GM23338 (cell line): ENCODE measurements around the gene GAS6.

Source experiments
- CREB1 ChIP-seq: fragments of 250-450 bp; sonication (Bioruptor Pico); IDR thresholded peaks from 2 replicates; pipeline ENCODE4 v1.5.0; 2020; ENCODE audit warnings: low read depth, mild to moderate bottlenecking, moderate library complexity
- ETS1 ChIP-seq: IDR thresholded peaks from 2 replicates; pipeline ENCODE4 v1.6.1; 2016; ENCODE audit warnings: antibody characterized with exemption
- EZH2 ChIP-seq: fragments of 200-600 bp; sonication (generic); IDR thresholded peaks from one replicate; pipeline ENCODE4 v1.8.0; 2017; ENCODE audit warnings: antibody characterized with exemption, mild to moderate bottlenecking, low read depth; ENCODE audit not compliant: unreplicated experiment
- EZH2phosphoT487 ChIP-seq: fragments of 200-600 bp; sonication (generic); IDR thresholded peaks from one replicate; pipeline ENCODE4 v1.8.1; 2018; ENCODE audit warnings: antibody characterized with exemption; ENCODE audit not compliant: unreplicated experiment
- JUNB ChIP-seq: IDR thresholded peaks from one replicate; pipeline ENCODE4 v1.6.1; 2016; ENCODE audit warnings: antibody characterized with exemption; ENCODE audit not compliant: unreplicated experiment
- NANOG ChIP-seq: IDR thresholded peaks from 2 replicates; pipeline ENCODE4 v1.6.1; 2016; ENCODE audit warnings: antibody characterized with exemption, borderline replicate concordance
- POLR2AphosphoS5 ChIP-seq: IDR thresholded peaks from 2 replicates; pipeline ENCODE4 v1.6.1; 2016; ENCODE audit warnings: antibody characterized with exemption, low read depth
- REST ChIP-seq: IDR thresholded peaks from one replicate; pipeline ENCODE4 v1.6.1; 2018; ENCODE audit warnings: antibody characterized with exemption; ENCODE audit not compliant: unreplicated experiment
- STAT1 ChIP-seq: IDR thresholded peaks from one replicate; pipeline ENCODE4 v1.6.1; 2016; ENCODE audit warnings: antibody characterized with exemption; ENCODE audit not compliant: unreplicated experiment
- ZNF114 ChIP-seq: fragments of 250-450 bp; sonication (Bioruptor Pico); IDR thresholded peaks from 2 replicates; pipeline ENCODE4 v1.5.0; 2020; ENCODE audit warnings: mild to moderate bottlenecking, moderate library complexity
- ZNF331 ChIP-seq: fragments of 250-450 bp; sonication (Bioruptor Pico); IDR thresholded peaks from 2 replicates; pipeline ENCODE4 v1.5.0; 2020; ENCODE audit warnings: low read depth, mild to moderate bottlenecking, moderate library complexity
- TF ChIP-seq, protein P1 (sequence below), 2 experiments: fragments of 200-600 bp in 1 of 2; sonication (generic) in 1 of 2; conservative IDR thresholded peaks; 2 replicates each; pipeline versions ENCODE4 v1.5.1 to v1.6.1; 2016 to 2017; ENCODE audit warnings: antibody characterized with exemption in 2 of 2, low read depth in 2 of 2, mild to moderate bottlenecking in 2 of 2, moderate library complexity in 1 of 2
- TF ChIP-seq, protein P2 (sequence below): fragments of 250-450 bp; sonication (Bioruptor Pico); IDR thresholded peaks from 2 replicates; pipeline ENCODE4 v1.5.0; 2020; ENCODE audit warnings: mild to moderate bottlenecking, moderate library complexity

DNA sequence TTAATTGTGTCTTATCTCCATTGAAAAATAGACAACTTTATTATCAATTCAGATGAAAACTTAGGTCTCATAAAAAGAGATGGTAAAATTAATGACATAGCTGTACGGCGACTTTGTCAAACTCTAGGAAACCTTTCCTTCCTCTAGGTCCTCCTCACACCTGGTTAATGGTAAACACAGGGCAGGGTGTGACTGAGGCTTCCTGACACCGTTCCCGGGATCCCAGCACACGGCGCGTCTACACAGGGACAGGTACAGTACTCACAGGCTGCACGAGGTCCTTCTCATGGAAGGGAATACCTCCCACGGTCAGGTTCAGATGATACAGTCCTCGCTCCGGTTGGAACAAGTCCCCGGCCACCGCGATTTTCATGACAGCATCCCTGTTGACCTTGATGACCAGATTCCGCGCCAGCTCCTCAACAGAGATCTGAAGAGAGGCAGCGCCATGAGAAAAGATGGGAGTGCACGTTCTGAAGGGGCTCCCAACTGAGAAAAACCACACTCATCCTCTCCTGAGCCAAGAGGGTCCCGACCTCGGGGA, 35.5 kb downstream of the GAS6 start:
- TF ChIP-seq, protein P1, sequence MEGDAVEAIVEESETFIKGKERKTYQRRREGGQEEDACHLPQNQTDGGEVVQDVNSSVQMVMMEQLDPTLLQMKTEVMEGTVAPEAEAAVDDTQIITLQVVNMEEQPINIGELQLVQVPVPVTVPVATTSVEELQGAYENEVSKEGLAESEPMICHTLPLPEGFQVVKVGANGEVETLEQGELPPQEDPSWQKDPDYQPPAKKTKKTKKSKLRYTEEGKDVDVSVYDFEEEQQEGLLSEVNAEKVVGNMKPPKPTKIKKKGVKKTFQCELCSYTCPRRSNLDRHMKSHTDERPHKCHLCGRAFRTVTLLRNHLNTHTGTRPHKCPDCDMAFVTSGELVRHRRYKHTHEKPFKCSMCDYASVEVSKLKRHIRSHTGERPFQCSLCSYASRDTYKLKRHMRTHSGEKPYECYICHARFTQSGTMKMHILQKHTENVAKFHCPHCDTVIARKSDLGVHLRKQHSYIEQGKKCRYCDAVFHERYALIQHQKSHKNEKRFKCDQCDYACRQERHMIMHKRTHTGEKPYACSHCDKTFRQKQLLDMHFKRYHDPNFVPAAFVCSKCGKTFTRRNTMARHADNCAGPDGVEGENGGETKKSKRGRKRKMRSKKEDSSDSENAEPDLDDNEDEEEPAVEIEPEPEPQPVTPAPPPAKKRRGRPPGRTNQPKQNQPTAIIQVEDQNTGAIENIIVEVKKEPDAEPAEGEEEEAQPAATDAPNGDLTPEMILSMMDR (conservative IDR thresholded peaks at IDR 0.05; ENCODE audit: low read depth in 2 of 2): no peak
- no peak for TF ChIP-seq POLR2AphosphoS5
- no peak for TF ChIP-seq EZH2
- no peak for TF ChIP-seq JUNB
- no peak for TF ChIP-seq STAT1
- no peak for TF ChIP-seq CREB1 (CRISPR knock-in tag)
- no peak for TF ChIP-seq ETS1
- TF ChIP-seq REST: no peak
- no peak for TF ChIP-seq EZH2phosphoT487
- no peak for TF ChIP-seq NANOG
- TF ChIP-seq ZNF331 (CRISPR knock-in tag): no peak
- TF ChIP-seq, protein P2, sequence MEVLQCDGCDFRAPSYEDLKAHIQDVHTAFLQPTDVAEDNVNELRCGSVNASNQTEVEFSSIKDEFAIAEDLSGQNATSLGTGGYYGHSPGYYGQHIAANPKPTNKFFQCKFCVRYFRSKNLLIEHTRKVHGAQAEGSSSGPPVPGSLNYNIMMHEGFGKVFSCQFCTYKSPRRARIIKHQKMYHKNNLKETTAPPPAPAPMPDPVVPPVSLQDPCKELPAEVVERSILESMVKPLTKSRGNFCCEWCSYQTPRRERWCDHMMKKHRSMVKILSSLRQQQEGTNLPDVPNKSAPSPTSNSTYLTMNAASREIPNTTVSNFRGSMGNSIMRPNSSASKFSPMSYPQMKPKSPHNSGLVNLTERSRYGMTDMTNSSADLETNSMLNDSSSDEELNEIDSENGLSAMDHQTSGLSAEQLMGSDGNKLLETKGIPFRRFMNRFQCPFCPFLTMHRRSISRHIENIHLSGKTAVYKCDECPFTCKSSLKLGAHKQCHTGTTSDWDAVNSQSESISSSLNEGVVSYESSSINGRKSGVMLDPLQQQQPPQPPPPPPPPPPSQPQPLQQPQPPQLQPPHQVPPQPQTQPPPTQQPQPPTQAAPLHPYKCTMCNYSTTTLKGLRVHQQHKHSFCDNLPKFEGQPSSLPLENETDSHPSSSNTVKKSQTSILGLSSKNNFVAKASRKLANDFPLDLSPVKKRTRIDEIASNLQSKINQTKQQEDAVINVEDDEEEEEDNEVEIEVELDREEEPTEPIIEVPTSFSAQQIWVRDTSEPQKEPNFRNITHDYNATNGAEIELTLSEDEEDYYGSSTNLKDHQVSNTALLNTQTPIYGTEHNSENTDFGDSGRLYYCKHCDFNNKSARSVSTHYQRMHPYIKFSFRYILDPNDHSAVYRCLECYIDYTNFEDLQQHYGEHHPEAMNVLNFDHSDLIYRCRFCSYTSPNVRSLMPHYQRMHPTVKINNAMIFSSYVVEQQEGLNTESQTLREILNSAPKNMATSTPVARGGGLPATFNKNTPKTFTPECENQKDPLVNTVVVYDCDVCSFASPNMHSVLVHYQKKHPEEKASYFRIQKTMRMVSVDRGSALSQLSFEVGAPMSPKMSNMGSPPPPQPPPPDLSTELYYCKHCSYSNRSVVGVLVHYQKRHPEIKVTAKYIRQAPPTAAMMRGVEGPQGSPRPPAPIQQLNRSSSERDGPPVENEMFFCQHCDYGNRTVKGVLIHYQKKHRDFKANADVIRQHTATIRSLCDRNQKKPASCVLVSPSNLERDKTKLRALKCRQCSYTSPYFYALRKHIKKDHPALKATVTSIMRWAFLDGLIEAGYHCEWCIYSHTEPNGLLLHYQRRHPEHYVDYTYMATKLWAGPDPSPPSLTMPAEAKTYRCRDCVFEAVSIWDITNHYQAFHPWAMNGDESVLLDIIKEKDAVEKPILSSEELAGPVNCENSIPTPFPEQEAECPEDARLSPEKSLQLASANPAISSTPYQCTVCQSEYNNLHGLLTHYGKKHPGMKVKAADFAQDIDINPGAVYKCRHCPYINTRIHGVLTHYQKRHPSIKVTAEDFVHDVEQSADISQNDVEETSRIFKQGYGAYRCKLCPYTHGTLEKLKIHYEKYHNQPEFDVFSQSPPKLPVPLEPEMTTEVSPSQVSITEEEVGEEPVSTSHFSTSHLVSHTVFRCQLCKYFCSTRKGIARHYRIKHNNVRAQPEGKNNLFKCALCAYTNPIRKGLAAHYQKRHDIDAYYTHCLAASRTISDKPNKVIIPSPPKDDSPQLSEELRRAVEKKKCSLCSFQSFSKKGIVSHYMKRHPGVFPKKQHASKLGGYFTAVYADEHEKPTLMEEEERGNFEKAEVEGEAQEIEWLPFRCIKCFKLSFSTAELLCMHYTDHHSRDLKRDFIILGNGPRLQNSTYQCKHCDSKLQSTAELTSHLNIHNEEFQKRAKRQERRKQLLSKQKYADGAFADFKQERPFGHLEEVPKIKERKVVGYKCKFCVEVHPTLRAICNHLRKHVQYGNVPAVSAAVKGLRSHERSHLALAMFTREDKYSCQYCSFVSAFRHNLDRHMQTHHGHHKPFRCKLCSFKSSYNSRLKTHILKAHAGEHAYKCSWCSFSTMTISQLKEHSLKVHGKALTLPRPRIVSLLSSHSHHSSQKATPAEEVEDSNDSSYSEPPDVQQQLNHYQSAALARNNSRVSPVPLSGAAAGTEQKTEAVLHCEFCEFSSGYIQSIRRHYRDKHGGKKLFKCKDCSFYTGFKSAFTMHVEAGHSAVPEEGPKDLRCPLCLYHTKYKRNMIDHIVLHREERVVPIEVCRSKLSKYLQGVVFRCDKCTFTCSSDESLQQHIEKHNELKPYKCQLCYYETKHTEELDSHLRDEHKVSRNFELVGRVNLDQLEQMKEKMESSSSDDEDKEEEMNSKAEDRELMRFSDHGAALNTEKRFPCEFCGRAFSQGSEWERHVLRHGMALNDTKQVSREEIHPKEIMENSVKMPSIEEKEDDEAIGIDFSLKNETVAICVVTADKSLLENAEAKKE (CRISPR knock-in tag): no peak
- no peak for TF ChIP-seq ZNF114 (CRISPR knock-in tag)
